ENCODE results near the gene TOM1L2.
"Not testable (repeated sequence)": the region's sequence is repeated elsewhere in the genome, so short reads cannot be mapped to it uniquely, and the experiment has no call there.

TOM1L2 gene

GRCh38 chr17:17943281-17943984, 28.8 kb downstream of the TOM1L2 start:
- DNase-seq (ENCODE audit: low read depth in 2 of 2), result no peak

- DNase-seq (ENCODE audit: low read depth in 2 of 2), result no peak
These were observed 29.4 kb downstream of the TOM1L2 start for GRCh38 chr17:17942846-17943245.

GRCh38 chr17:17941015-17941414, 31.2 kb downstream of the TOM1L2 start:
- no peak for DNase-seq (ENCODE audit: low read depth in 2 of 2)

- no peak for DNase-seq (ENCODE audit: low read depth in 2 of 2)
These were observed 31.7 kb downstream of the TOM1L2 start for GRCh38 chr17:17940441-17940911.

- not testable (repeated sequence) for DNase-seq (ENCODE audit: low read depth in 2 of 2)
These were observed 32.3 kb downstream of the TOM1L2 start for GRCh38 chr17:17939941-17940340.

GRCh38 chr17:17938388-17939107, 33.7 kb downstream of the TOM1L2 start:
- no peak for DNase-seq (ENCODE audit: low read depth in 2 of 2)

- DNase-seq (ENCODE audit: low read depth in 2 of 2), result no peak
These were observed 34.2 kb downstream of the TOM1L2 start for GRCh38 chr17:17937958-17938357.

- DNase-seq (ENCODE audit: low read depth in 2 of 2), result no peak
These were observed 34.9 kb downstream of the TOM1L2 start for GRCh38 chr17:17937201-17937853.

GRCh38 chr17:17935321-17936271, 36.6 kb downstream of the TOM1L2 start:
- no peak for DNase-seq (ENCODE audit: low read depth in 2 of 2)

GRCh38 chr17:17934806-17935205, 37.4 kb downstream of the TOM1L2 start:
- DNase-seq (ENCODE audit: low read depth in 2 of 2), result no peak

GRCh38 chr17:17934214-17934613, 38.0 kb downstream of the TOM1L2 start:
- no peak for DNase-seq (ENCODE audit: low read depth in 2 of 2)

GRCh38 chr17:17933775-17934174, 38.4 kb downstream of the TOM1L2 start:
- DNase-seq (ENCODE audit: low read depth in 2 of 2), result no peak

GRCh38 chr17:17931159-17931558, 41.0 kb downstream of the TOM1L2 start:
- DNase-seq (ENCODE audit: low read depth in 2 of 2), result no peak

GRCh38 chr17:17930674-17931073, 41.5 kb downstream of the TOM1L2 start:
- DNase-seq (ENCODE audit: low read depth in 2 of 2), result no peak

GRCh38 chr17:17929655-17930380, 42.4 kb downstream of the TOM1L2 start:
- DNase-seq (ENCODE audit: low read depth in 2 of 2), result no peak

- no peak for DNase-seq (ENCODE audit: low read depth in 2 of 2)
These were observed 43.6 kb downstream of the TOM1L2 start for GRCh38 chr17:17928398-17929287.

- DNase-seq (ENCODE audit: low read depth in 2 of 2), result no peak
These were observed 45.3 kb downstream of the TOM1L2 start for GRCh38 chr17:17926840-17927449.

GRCh38 chr17:17926036-17926435, 46.2 kb downstream of the TOM1L2 start:
- no peak for DNase-seq (ENCODE audit: low read depth in 2 of 2)

GRCh38 chr17:17924857-17925250, 47.3 kb downstream of the TOM1L2 start:
- no peak for DNase-seq (ENCODE audit: low read depth in 2 of 2)
